ENCODE measurements around the gene TUBA4A.

GRCh38 chr2:219268294-219268693 is 14.6 kb upstream of the TUBA4A start:
- no peak for TF ChIP-seq POLR2A (IDR thresholded peaks at IDR 0.05)
- no peak for TF ChIP-seq CTCF (IDR thresholded peaks at IDR 0.05)
- TF ChIP-seq POLR2AphosphoS5 (IDR thresholded peaks at IDR 0.05), result no peak
